Measurements from ENCODE around the gene TUBGCP2.

Gene TUBGCP2

GRCh38 chr10:133258066-133258817 lies 50.4 kb downstream of the TUBGCP2 start:
- no peak for TF ChIP-seq CTCF (conservative IDR thresholded peaks at IDR 0.05)
- H3K27ac ChIP-seq, result peak overlapping the region; percentile 40

GRCh38 chr10:133257489-133258065 lies 51.1 kb downstream of the TUBGCP2 start:
- peak; percentile 49 for TF ChIP-seq CTCF (conservative IDR thresholded peaks at IDR 0.05)
- peak overlapping the region; percentile 40 for H3K27ac ChIP-seq

GRCh38 chr10:133255323-133255722 lies 53.3 kb downstream of the TUBGCP2 start:
- no peak for TF ChIP-seq CTCF (conservative IDR thresholded peaks at IDR 0.05)
- H3K27ac ChIP-seq, result no peak overlapping the region

- no peak overlapping the region for H3K27ac ChIP-seq
- no peak for TF ChIP-seq CTCF (conservative IDR thresholded peaks at IDR 0.05)
Measured at GRCh38 chr10:133254421-133255120, 54.1 kb downstream of the TUBGCP2 start.

GRCh38 chr10:133253361-133253955 lies 55.2 kb downstream of the TUBGCP2 start:
- H3K27ac ChIP-seq, result no peak overlapping the region
- no peak for TF ChIP-seq CTCF (conservative IDR thresholded peaks at IDR 0.05)

- no peak overlapping the region for H3K27ac ChIP-seq
- no peak for TF ChIP-seq CTCF (conservative IDR thresholded peaks at IDR 0.05)
Measured at GRCh38 chr10:133252223-133252552, 56.5 kb downstream of the TUBGCP2 start.

Measured in VCaP (cell line).